GM12892 (cell line): ENCODE data around the gene TMEM120B.

Experiments
- DNase-seq: peaks from one replicate; pipeline ENCODE4 v3.0.0; 2011; ENCODE audit not compliant: insufficient read length
- FAIRE-seq: peaks from 2 replicates; lab custom pipeline; 2011; peaks lifted over from hg19 to GRCh38; lab: Jason Lieb, UNC
- POLR2A ChIP-seq: IDR thresholded peaks from 2 replicates; pipeline ENCODE4 v1.6.1; 2011; ENCODE audit warnings: low read depth, low read length, control low read depth
- POLR2AphosphoS5 ChIP-seq: IDR thresholded peaks from 2 replicates; pipeline ENCODE4 v1.6.1; 2011; ENCODE audit warnings: low read depth, low read length, control low read depth
- TAF1 ChIP-seq: IDR thresholded peaks from 2 replicates; pipeline ENCODE4 v1.6.1; 2011; ENCODE audit warnings: low read depth, mild to moderate bottlenecking, control low read depth, low read length, borderline replicate concordance

The TMEM120B gene

GRCh38 chr12:121805171-121806008 is 92.8 kb downstream of the TMEM120B start:
- no peak for TF ChIP-seq POLR2A
- no peak for TF ChIP-seq POLR2AphosphoS5
- TF ChIP-seq TAF1 = no peak
- no peak for DNase-seq
- no peak for FAIRE-seq

- FAIRE-seq (no peak), DNase-seq (no peak)
- no peak for TF ChIP-seq TAF1
- no peak for TF ChIP-seq POLR2A
- no peak for TF ChIP-seq POLR2AphosphoS5
These were observed 93.5 kb downstream of the TMEM120B start for GRCh38 chr12:121806009-121806545.

GRCh38 chr12:121806546-121807423 is 94.2 kb downstream of the TMEM120B start:
- DNase-seq (no peak), FAIRE-seq (no peak)
- TF ChIP-seq TAF1 = no peak
- TF ChIP-seq POLR2A = no peak
- no peak for TF ChIP-seq POLR2AphosphoS5

- TF ChIP-seq TAF1 (no peak), POLR2AphosphoS5 (no peak), POLR2A (no peak)
- no peak for DNase-seq
- no peak for FAIRE-seq
These were observed 95.2 kb downstream of the TMEM120B start for GRCh38 chr12:121807642-121808347.

- no peak for TF ChIP-seq TAF1
- TF ChIP-seq POLR2A = no peak
- TF ChIP-seq POLR2AphosphoS5 = no peak
- no peak for DNase-seq
- FAIRE-seq = no peak
These were observed 96.1 kb downstream of the TMEM120B start for GRCh38 chr12:121808623-121809022.

GRCh38 chr12:121809712-121810116 is 97.2 kb downstream of the TMEM120B start:
- FAIRE-seq (no peak), DNase-seq (no peak)
- TF ChIP-seq POLR2AphosphoS5 (no peak), POLR2A (no peak), TAF1 (no peak)

GRCh38 chr12:121810234-121810817 is 97.8 kb downstream of the TMEM120B start:
- FAIRE-seq (no peak), DNase-seq (no peak)
- TF ChIP-seq POLR2A (no peak), TAF1 (no peak), POLR2AphosphoS5 (no peak)

GRCh38 chr12:121810833-121811433 is 98.4 kb downstream of the TMEM120B start:
- TF ChIP-seq TAF1 (no peak), POLR2A (0 out of 2 replicates have a peak, but pooled peaks have one; percentile 23), POLR2AphosphoS5 (no peak)
- DNase-seq = no peak
- no peak for FAIRE-seq

GRCh38 chr12:121811434-121812319 is 99.1 kb downstream of the TMEM120B start:
- peak; percentile 98 for DNase-seq
- no peak for TF ChIP-seq POLR2AphosphoS5
- no peak for TF ChIP-seq TAF1
- no peak for TF ChIP-seq POLR2A
- peak; percentile 50 for FAIRE-seq

- peak; percentile 36 for FAIRE-seq
- TF ChIP-seq POLR2AphosphoS5 = no peak
- no peak for TF ChIP-seq POLR2A
- no peak for TF ChIP-seq TAF1
- peak; percentile 67 for DNase-seq
These were observed 99.8 kb downstream of the TMEM120B start for GRCh38 chr12:121812320-121812871.
